ENCODE measurements around the gene SRRM4.

The SRRM4 gene

GRCh38 chr12:119055977-119056376 lies 74.6 kb downstream of the SRRM4 start:
- Histone ChIP-seq H3K27ac (no peak overlapping the region), H3K79me2 (no peaks in the 10 kb centered on the region), H3K9ac (no peak overlapping the region), H3K4me2 (ENCODE audit: low read length) (no peak overlapping the region), H3K27me3 (ENCODE audit: control insufficient read depth, insufficient read depth, low read length) (no peaks in the 10 kb centered on the region), H3K4me1 (peaks cover 1% of the 10 kb centered on the region), H3K36me3 (ENCODE audit: control insufficient read depth, insufficient read depth, low read length) (no peaks in the 10 kb centered on the region), H3K4me3 (ENCODE audit: low read depth, low read length) (no peak overlapping the region), H3K9me3 (ENCODE audit: control insufficient read depth, low read length) (no peaks in the 10 kb centered on the region), H2AFZ (no peak overlapping the region)
- no peak for TF ChIP-seq CTCF (IDR thresholded peaks at IDR 0.05)

DNA sequence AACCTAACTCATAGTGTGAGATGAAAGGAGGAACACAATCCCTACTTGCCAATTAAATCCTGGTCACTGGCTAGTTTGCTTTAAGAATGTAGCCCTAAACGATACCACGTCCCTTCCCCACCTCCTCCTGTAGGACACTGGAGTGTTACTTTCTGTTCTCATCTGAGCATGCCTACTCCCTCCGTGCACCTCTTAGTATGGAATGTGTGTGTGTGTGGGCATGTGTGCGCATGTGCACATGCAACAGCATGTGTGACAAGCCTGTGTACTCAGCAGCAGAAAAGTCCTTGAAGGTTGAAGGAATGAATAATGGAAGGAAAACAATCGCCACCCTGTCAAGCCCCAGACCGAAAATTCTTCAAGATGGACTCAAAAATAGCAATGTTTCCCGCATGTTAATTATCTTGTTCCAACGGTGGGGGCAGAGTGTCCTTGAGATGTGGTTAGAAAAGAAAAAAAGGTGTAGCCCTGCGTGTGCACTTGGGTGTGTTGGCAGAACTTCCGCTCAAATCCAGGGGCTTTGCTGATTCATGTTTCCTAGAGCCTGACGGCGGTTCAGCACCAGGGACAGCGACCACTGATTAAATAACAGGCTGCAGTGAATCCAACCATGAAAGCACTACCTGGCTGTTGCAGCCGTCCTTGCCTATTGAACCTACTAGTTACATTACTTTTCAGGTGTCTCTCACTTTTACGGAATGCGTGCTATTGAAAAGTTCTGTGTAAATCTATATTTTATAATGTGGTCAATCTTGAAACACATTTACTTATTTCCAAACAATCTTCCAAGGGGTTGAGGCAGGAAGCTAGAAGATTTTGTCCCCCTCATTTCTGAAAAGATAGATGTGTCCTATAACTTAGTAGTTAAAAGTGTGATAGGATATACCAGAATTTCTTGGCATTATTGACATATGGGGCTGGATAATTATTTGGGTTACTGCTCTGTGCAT lies 79.8 kb downstream of the SRRM4 start:
- Histone ChIP-seq H3K4me3 (ENCODE audit: low read depth, low read length) (no peak overlapping the region), H3K4me2 (ENCODE audit: low read length) (no peak overlapping the region), H3K9me3 (ENCODE audit: control insufficient read depth, low read length) (no peaks in the 10 kb centered on the region), H3K27ac (no peak overlapping the region), H3K36me3 (ENCODE audit: control insufficient read depth, insufficient read depth, low read length) (no peaks in the 10 kb centered on the region), H3K79me2 (no peaks in the 10 kb centered on the region), H3K4me1 (peaks cover 3% of the 10 kb centered on the region), H2AFZ (peak overlapping the region; percentile 54), H3K27me3 (ENCODE audit: control insufficient read depth, insufficient read depth, low read length) (no peaks in the 10 kb centered on the region), H3K9ac (no peak overlapping the region)
- no peak for TF ChIP-seq CTCF (IDR thresholded peaks at IDR 0.05)

DNA sequence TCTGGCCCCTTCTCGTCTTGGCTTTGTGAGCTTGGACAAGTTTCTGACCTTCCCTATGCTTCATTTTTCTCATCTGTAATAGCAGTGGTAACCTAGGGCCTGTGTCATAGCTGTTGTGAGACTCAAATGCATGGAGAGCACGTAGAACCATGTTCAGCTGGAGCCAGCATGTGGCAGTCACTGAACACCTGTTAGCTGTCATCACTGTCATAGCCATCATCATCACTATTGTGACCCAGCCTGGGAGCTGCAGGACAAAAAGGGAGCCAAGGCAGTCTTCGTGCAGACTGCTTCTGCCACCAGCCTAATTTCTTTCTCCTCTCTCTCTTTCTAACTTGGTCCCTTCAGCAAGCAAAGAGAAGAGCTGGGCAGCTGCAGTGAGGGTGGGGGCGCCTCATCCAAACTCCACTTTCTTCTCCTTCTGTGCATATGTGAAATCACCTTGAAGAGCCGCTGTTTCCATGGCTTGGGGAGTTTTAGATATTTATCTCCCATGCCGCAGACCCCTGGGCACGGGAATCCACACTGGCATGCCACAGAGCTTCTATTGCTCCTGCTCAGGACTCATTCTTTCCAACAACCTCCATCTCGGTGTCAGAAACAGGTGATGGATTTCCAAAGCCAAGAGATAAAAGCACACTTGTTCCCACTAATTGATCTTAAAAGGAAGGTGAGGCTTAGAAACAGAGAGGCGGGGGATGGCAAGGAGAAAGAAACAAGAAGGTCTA lies 87.0 kb downstream of the SRRM4 start:
- no peak overlapping the region for H3K4me3 ChIP-seq (ENCODE audit: low read depth, low read length)
- H3K9ac ChIP-seq = no peak overlapping the region
- H2AFZ ChIP-seq = no peak overlapping the region
- no peak overlapping the region for H3K27ac ChIP-seq
- no peaks in the 10 kb centered on the region for H3K36me3 ChIP-seq (ENCODE audit: control insufficient read depth, insufficient read depth, low read length)
- no peaks in the 10 kb centered on the region for H3K27me3 ChIP-seq (ENCODE audit: control insufficient read depth, insufficient read depth, low read length)
- H3K4me1 ChIP-seq = no peaks in the 10 kb centered on the region
- no peak for TF ChIP-seq CTCF (IDR thresholded peaks at IDR 0.05)
- no peaks in the 10 kb centered on the region for H3K79me2 ChIP-seq
- no peaks in the 10 kb centered on the region for H3K9me3 ChIP-seq (ENCODE audit: control insufficient read depth, low read length)
- H3K4me2 ChIP-seq (ENCODE audit: low read length) = no peak overlapping the region

DNA sequence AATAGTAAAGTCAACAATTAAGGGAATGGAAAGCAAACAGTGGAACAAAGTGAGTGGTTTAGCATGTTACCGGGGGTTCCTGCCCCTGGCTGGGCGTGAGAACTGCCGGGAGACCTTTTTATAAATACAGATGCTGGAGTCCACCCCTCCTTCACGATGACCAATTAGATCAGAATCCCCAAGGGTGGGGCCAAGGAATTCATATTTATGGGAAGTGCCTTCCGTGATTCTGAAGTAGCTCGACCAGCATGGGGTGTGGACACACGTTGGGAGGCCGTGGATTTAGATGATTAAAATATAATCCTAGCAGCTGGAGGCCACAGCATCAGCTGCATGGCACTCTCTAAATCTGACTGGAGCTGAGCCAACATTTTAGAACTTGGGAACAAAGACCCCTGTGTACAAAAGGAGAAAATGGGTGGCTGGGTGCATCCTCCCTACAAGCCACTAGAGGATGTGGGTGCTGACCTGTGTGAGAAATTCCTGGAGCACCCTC lies 87.9 kb downstream of the SRRM4 start:
- no peaks in the 10 kb centered on the region for H3K36me3 ChIP-seq (ENCODE audit: control insufficient read depth, insufficient read depth, low read length)
- H3K9ac ChIP-seq = no peak overlapping the region
- no peak overlapping the region for H3K4me3 ChIP-seq (ENCODE audit: low read depth, low read length)
- TF ChIP-seq CTCF (IDR thresholded peaks at IDR 0.05) = no peak
- no peaks in the 10 kb centered on the region for H3K79me2 ChIP-seq
- H3K4me1 ChIP-seq = no peaks in the 10 kb centered on the region
- no peaks in the 10 kb centered on the region for H3K9me3 ChIP-seq (ENCODE audit: control insufficient read depth, low read length)
- H2AFZ ChIP-seq = no peak overlapping the region
- no peak overlapping the region for H3K4me2 ChIP-seq (ENCODE audit: low read length)
- H3K27me3 ChIP-seq (ENCODE audit: control insufficient read depth, insufficient read depth, low read length) = no peaks in the 10 kb centered on the region
- H3K27ac ChIP-seq = no peak overlapping the region

Measured in parathyroid adenoma (tissue), 2 donors.